Breast epithelium (tissue), 3 donors: ENCODE results near the gene RBP2.

ENCODE experiments used
- POLR2A ChIP-seq: fragments of 450-650 bp; IDR thresholded peaks from one replicate; pipeline ENCODE4 v1.6.1; 2016; ENCODE audit warnings: antibody characterized with exemption, mild to moderate bottlenecking, moderate library complexity
- TF ChIP-seq, protein P1 (sequence below), 3 donors: fragments of 450-650 bp; IDR thresholded peaks; one replicate each; pipeline ENCODE4 v1.5.1; 2016 to 2017; ENCODE audit warnings: antibody characterized with exemption in 3 of 3, mild to moderate bottlenecking in 3 of 3, moderate library complexity in 3 of 3

DNA sequence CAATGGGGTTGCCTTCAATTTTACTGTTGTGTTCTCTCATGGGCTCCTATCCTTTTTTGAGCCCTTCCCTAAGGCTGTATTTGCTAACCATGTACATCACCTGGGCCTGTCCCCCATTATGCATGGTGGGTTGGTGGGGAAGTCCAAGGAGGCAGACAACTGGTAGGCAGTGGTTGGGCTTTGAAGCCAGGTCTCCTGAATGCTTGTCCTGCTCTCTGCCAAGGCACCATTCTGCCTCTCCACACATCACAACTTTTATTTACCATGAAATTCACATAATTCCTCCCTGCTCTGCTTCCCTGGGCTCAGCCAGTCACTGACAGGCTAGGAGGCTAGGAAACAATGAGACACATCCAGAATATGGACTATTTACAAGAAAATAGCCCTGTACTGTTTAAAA lies 45.8 kb downstream of the RBP2 start:
- TF ChIP-seq, protein P1, sequence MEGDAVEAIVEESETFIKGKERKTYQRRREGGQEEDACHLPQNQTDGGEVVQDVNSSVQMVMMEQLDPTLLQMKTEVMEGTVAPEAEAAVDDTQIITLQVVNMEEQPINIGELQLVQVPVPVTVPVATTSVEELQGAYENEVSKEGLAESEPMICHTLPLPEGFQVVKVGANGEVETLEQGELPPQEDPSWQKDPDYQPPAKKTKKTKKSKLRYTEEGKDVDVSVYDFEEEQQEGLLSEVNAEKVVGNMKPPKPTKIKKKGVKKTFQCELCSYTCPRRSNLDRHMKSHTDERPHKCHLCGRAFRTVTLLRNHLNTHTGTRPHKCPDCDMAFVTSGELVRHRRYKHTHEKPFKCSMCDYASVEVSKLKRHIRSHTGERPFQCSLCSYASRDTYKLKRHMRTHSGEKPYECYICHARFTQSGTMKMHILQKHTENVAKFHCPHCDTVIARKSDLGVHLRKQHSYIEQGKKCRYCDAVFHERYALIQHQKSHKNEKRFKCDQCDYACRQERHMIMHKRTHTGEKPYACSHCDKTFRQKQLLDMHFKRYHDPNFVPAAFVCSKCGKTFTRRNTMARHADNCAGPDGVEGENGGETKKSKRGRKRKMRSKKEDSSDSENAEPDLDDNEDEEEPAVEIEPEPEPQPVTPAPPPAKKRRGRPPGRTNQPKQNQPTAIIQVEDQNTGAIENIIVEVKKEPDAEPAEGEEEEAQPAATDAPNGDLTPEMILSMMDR (IDR thresholded peaks at IDR 0.05) = no peak
- no peak for TF ChIP-seq POLR2A
